ENCODE measurements around the gene KCTD17.

KCTD17 gene

GRCh38 chr22:37086184-37086583 lies 34.6 kb downstream of the KCTD17 start:
- DNase-seq: no peak
- in situ Hi-C loops (cut with HindIII; ENCODE audit: low pct_ligation_motif_present, low pct_unique_long_range_greater_than_20kb, low sequenced_read_pairs): no loop called here

- DNase-seq: no peak
- in situ Hi-C loops (cut with HindIII; ENCODE audit: low pct_ligation_motif_present, low pct_unique_long_range_greater_than_20kb, low sequenced_read_pairs): no loop called here
These were observed 36.6 kb downstream of the KCTD17 start for GRCh38 chr22:37088108-37088605.

- in situ Hi-C loops (cut with HindIII; ENCODE audit: low pct_ligation_motif_present, low pct_unique_long_range_greater_than_20kb, low sequenced_read_pairs): no loop called here
- DNase-seq: no peak
These were observed 37.3 kb downstream of the KCTD17 start for GRCh38 chr22:37088750-37089408.

- in situ Hi-C loops (cut with HindIII; ENCODE audit: low pct_ligation_motif_present, low pct_unique_long_range_greater_than_20kb, low sequenced_read_pairs): no loop called here
- peak; percentile 51 for DNase-seq
These were observed 37.9 kb downstream of the KCTD17 start for GRCh38 chr22:37089434-37089833.

GRCh38 chr22:37090920-37091695 lies 39.6 kb downstream of the KCTD17 start:
- in situ Hi-C loops (cut with HindIII; ENCODE audit: low pct_ligation_motif_present, low pct_unique_long_range_greater_than_20kb, low sequenced_read_pairs): no loop called here
- DNase-seq: no peak

GRCh38 chr22:37091994-37092393 lies 40.5 kb downstream of the KCTD17 start:
- DNase-seq: no peak
- in situ Hi-C loops (cut with HindIII; ENCODE audit: low pct_ligation_motif_present, low pct_unique_long_range_greater_than_20kb, low sequenced_read_pairs): no loop called here

- no peak for DNase-seq
- in situ Hi-C loops (cut with HindIII; ENCODE audit: low pct_ligation_motif_present, low pct_unique_long_range_greater_than_20kb, low sequenced_read_pairs): no loop called here
These were observed 41.5 kb downstream of the KCTD17 start for GRCh38 chr22:37092997-37093396.

GRCh38 chr22:37094239-37094638 lies 42.7 kb downstream of the KCTD17 start:
- in situ Hi-C loops (cut with HindIII; ENCODE audit: low pct_ligation_motif_present, low pct_unique_long_range_greater_than_20kb, low sequenced_read_pairs): no loop called here
- DNase-seq: no peak

GRCh38 chr22:37095113-37095512 lies 43.6 kb downstream of the KCTD17 start:
- no peak for DNase-seq
- in situ Hi-C loops (cut with HindIII; ENCODE audit: low pct_ligation_motif_present, low pct_unique_long_range_greater_than_20kb, low sequenced_read_pairs): no loop called here

GRCh38 chr22:37097346-37097745 lies 45.8 kb downstream of the KCTD17 start:
- in situ Hi-C loops (cut with HindIII; ENCODE audit: low pct_ligation_motif_present, low pct_unique_long_range_greater_than_20kb, low sequenced_read_pairs): no loop called here
- no peak for DNase-seq

- in situ Hi-C loops (cut with HindIII; ENCODE audit: low pct_ligation_motif_present, low pct_unique_long_range_greater_than_20kb, low sequenced_read_pairs): no loop called here
These were observed 47.5 kb downstream of the KCTD17 start for GRCh38 chr22:37098976-37099591.

GRCh38 chr22:37100589-37101127 lies 49.1 kb downstream of the KCTD17 start:
- no peak for DNase-seq
- in situ Hi-C loops (cut with HindIII; ENCODE audit: low pct_ligation_motif_present, low pct_unique_long_range_greater_than_20kb, low sequenced_read_pairs): no loop called here

More at GRCh38 chr22:37098976-37099591, 47.5 kb downstream of the KCTD17 start:
- DNase-seq: no peak

GRCh38 chr22:37101311-37102066 lies 49.9 kb downstream of the KCTD17 start:
- in situ Hi-C loops (cut with HindIII; ENCODE audit: low pct_ligation_motif_present, low pct_unique_long_range_greater_than_20kb, low sequenced_read_pairs): no loop called here
- no peak for DNase-seq

GRCh38 chr22:37103151-37103550 lies 51.6 kb downstream of the KCTD17 start:
- no peak for DNase-seq
- in situ Hi-C loops (cut with HindIII; ENCODE audit: low pct_ligation_motif_present, low pct_unique_long_range_greater_than_20kb, low sequenced_read_pairs): no loop called here

GRCh38 chr22:37103656-37104452 lies 52.3 kb downstream of the KCTD17 start:
- no peak for DNase-seq
- in situ Hi-C loops (cut with HindIII; ENCODE audit: low pct_ligation_motif_present, low pct_unique_long_range_greater_than_20kb, low sequenced_read_pairs): no loop called here

- in situ Hi-C loops (cut with HindIII; ENCODE audit: low pct_ligation_motif_present, low pct_unique_long_range_greater_than_20kb, low sequenced_read_pairs): no loop called here
- no peak for DNase-seq
These were observed 53.6 kb downstream of the KCTD17 start for GRCh38 chr22:37105154-37105553.

GRCh38 chr22:37105990-37106389 lies 54.4 kb downstream of the KCTD17 start:
- in situ Hi-C loops (cut with HindIII; ENCODE audit: low pct_ligation_motif_present, low pct_unique_long_range_greater_than_20kb, low sequenced_read_pairs): no loop called here

More at GRCh38 chr22:37105990-37106389, 54.4 kb downstream of the KCTD17 start:
- no peak for DNase-seq

Data from ACHN (cell line).